ENCODE measurements around the gene SLC44A3. TPM values are rescaled to one million over a fixed set of nuclear protein-coding genes. Genes with fewer than 3 reads are reported as not detected.

The SLC44A3 gene
- total and polyA plus RNA-seq, 2 of the 8 experiments (the other 6 are each of a cell fraction or from before 2014, with no cell fraction given) = 4.2 to 5.0 TPM

DNA sequence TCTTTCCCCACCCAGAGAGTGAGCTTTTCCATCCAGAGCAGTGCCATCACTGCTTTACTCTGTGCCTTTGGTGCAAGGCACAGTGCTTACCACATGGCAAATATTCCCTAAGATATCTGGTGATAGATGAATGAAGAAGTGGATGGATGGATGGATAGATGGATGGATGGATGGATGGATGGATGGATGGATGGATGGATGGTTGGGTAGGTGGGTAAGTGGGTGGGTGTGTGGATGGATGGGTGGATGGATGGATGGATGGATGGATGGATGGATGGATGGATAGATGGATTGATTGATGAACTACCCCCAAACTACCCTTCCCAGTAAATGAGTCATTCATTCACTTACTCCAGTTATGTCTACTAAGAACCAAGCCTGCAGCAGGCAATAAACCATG lies 42.9 kb upstream of the SLC44A3 start:
- Histone ChIP-seq H2BK120ac (replicated peaks; ENCODE audit: low read depth, low read length) (no peak overlapping the region), H3K79me2 (ENCODE audit: control insufficient read depth in 1 of 2, insufficient read depth in 2 of 2, low read length in 2 of 2) (no peaks in the 10 kb centered on the region), H3K36me3 (ENCODE audit: control insufficient read depth in 2 of 4, insufficient read depth in 4 of 4, low read length in 3 of 4) (no peaks in the 10 kb centered on the region), H3K14ac (ENCODE audit: insufficient read length) (no peak overlapping the region), H2AFZ (ENCODE audit: low read length) (no peak overlapping the region), H3K9me3 (ENCODE audit: insufficient read depth in 2 of 2, low read depth in 1 of 2, low read length in 1 of 2) (no peaks in the 10 kb centered on the region), H3K4ac (replicated peaks; ENCODE audit: insufficient read length, low read depth, low read length) (no peak overlapping the region), H4K8ac (ENCODE audit: extremely low read depth, insufficient read depth, low read length) (no peak overlapping the region), H3K79me1 (ENCODE audit: low read depth, low read length) (no peaks in the 10 kb centered on the region; the same call in 1 of the 2 replicates), H2BK5ac (ENCODE audit: low read depth, low read length) (no peak overlapping the region), H3K4me2 (ENCODE audit: insufficient read depth in 1 of 2, low read depth in 2 of 2, low read length in 2 of 2) (no peak overlapping the region), H4K91ac (replicated peaks; ENCODE audit: insufficient read length, low read length) (no peak overlapping the region), H2AK5ac (ENCODE audit: low read depth, low read length) (no peak overlapping the region), H2BK20ac (ENCODE audit: low read length) (no peak overlapping the region), H3K23me2 (ENCODE audit: low read depth, low read length) (peaks cover 3% of the 10 kb centered on the region; the same call in 1 of the 2 replicates), H3K56ac (replicated peaks; ENCODE audit: insufficient read length, low read depth, low read length) (peak overlapping the region; percentile 48), H2BK12ac (ENCODE audit: low read depth, low read length) (no peak overlapping the region), H3K27ac (ENCODE audit: low read depth, low read length) (no peak overlapping the region), H4K20me1 (replicated peaks in 1 of 2; ENCODE audit: control insufficient read depth in 1 of 2, insufficient read depth in 2 of 2, low read length in 2 of 2) (no peaks in the 10 kb centered on the region), H3K27me3 (replicated peaks in 1 of 4; ENCODE audit: control insufficient read depth in 3 of 4, extremely low read depth in 1 of 4, insufficient read depth in 3 of 4, low read length in 3 of 4) (no peaks in the 10 kb centered on the region), H3K4me3 (ENCODE audit: extremely low read depth in 1 of 4, insufficient read depth in 2 of 4, low read depth in 3 of 4, low read length in 4 of 4) (no peak overlapping the region), H2BK15ac (ENCODE audit: low read length) (0 out of 2 replicates have a peak overlapping the region, but pooled peaks have one; percentile 21), H3K4me1 (replicated peaks in 1 of 4; ENCODE audit: control insufficient read depth in 3 of 4, insufficient read depth in 4 of 4, low read length in 3 of 4) (no peaks in the 10 kb centered on the region), H3K9ac (replicated peaks in 1 of 4; ENCODE audit: extremely low read depth in 1 of 4, low read depth in 3 of 4, low read length in 3 of 4) (no peak overlapping the region), H3K18ac (ENCODE audit: extremely low read depth, low read length) (no peak overlapping the region), H4K5ac (ENCODE audit: insufficient read length, low read depth, low read length) (no peak overlapping the region), H3K23ac (ENCODE audit: insufficient read length) (no peak overlapping the region)
- no peak for DNase-seq (ENCODE audit: low read depth in 1 of 2, low spot score in 2 of 2)
- no peak for FAIRE-seq
- ChIA-PET CTCF (ENCODE audit: partially characterized antibody) (interaction anchor here (1.6 kb wide), 1 partner anchor 183 kb away, joined by 4 read pairs; no protein-coding TSS in a partner anchor), POLR2A (ENCODE audit: partially characterized antibody) (no interaction called here)
- TF ChIP-seq CBX5 (IDR thresholded peaks at IDR 0.05; ENCODE audit: low read depth, low read length) (no peak), SP4 (IDR thresholded peaks at IDR 0.05; ENCODE audit: low read length) (no peak), SIRT6 (IDR thresholded peaks at IDR 0.05; ENCODE audit: low read length) (no peak), CHD2 (IDR thresholded peaks at IDR 0.05; ENCODE audit: low read length) (no peak), SRF (IDR thresholded peaks at IDR 0.05; ENCODE audit: low read depth, low read length) (no peak), KDM4A (IDR thresholded peaks at IDR 0.05; ENCODE audit: low read depth, low read length, severe bottlenecking) (no peak), ZNF274 (IDR thresholded peaks at IDR 0.05; ENCODE audit: borderline replicate concordance, extremely low read depth, low read length) (no peak), RXRA (IDR thresholded peaks at IDR 0.05; ENCODE audit: insufficient read depth, low read depth, low read length) (no peak), EGR1 (IDR thresholded peaks at IDR 0.05; ENCODE audit: borderline replicate concordance, low read depth, low read length) (no peak), SAP30 (IDR thresholded peaks at IDR 0.05; ENCODE audit: insufficient read depth, insufficient replicate concordance, low read length) (no peak)
- TF ChIP-seq, protein P1, sequence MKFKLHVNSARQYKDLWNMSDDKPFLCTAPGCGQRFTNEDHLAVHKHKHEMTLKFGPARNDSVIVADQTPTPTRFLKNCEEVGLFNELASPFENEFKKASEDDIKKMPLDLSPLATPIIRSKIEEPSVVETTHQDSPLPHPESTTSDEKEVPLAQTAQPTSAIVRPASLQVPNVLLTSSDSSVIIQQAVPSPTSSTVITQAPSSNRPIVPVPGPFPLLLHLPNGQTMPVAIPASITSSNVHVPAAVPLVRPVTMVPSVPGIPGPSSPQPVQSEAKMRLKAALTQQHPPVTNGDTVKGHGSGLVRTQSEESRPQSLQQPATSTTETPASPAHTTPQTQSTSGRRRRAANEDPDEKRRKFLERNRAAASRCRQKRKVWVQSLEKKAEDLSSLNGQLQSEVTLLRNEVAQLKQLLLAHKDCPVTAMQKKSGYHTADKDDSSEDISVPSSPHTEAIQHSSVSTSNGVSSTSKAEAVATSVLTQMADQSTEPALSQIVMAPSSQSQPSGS (IDR thresholded peaks at IDR 0.05; ENCODE audit: low read length) = no peak

All from H1 (cell line).